B cell (primary cell): ENCODE measurements around the gene HS3ST2. TPM values are rescaled to one million over a fixed set of nuclear protein-coding genes. Genes with fewer than 3 reads are reported as not detected.

ENCODE experiments used
- ATAC-seq: fragments of 200-7000 bp; cut with Tn5 transposase; one replicate; pipeline ENCODE4 v1.10.0; 2021; ENCODE audit warnings: low read depth, mild to moderate bottlenecking, moderate number of reproducible peaks, moderate library complexity
- CTCF ChIA-PET: fragments of 350-600 bp; sonication (Branson Sonifier 250); formaldehyde crosslinking; loops from one replicate; lab custom pipeline; 2021; ENCODE audit warnings: antibody characterized with exemption, inconsistent platforms; lab: Charles Lee
- POLR2A ChIA-PET: fragments of 350-600 bp; sonication (Branson Sonifier 250); formaldehyde crosslinking; loops from one replicate; lab custom pipeline; 2021; ENCODE audit warnings: antibody characterized with exemption; lab: Charles Lee
- DNase-seq: peaks from one replicate; pipeline ENCODE4 v3.0.0; 2013
- H2AFZ ChIP-seq: 2 replicates; pipeline ENCODE4 v1.6.1; 2012; ENCODE audit warnings: mild to moderate bottlenecking, low read depth, low read length; ENCODE audit not compliant: insufficient read depth, poor library complexity, severe bottlenecking
- H3K27ac ChIP-seq, 2 donors: 1 replicate in 1 of 2; 2 replicates in 1 of 2; pipeline ENCODE4 v1.5.1; 2012 to 2013; ENCODE audit warnings: low read length in 2 of 2, mild to moderate bottlenecking in 2 of 2, moderate library complexity in 1 of 2
- H3K27me3 ChIP-seq, 4 experiments: fragments of 200-600 bp in 1 of 4; sonication (generic) in 1 of 4; replicated peaks in 1 of 4; 1 replicate in 2 of 4; 2 replicates in 2 of 4; pipeline versions ENCODE4 v1.6.1 to v1.7.0; 2013 to 2016; ENCODE audit warnings: low read length in 3 of 4, mild to moderate bottlenecking in 2 of 4, mixed read lengths in 1 of 4, moderate library complexity in 1 of 4; ENCODE audit not compliant: insufficient read depth in 4 of 4, control insufficient read depth in 3 of 4; ENCODE audit errors: control extremely low read depth in 1 of 4
- H3K36me3 ChIP-seq, 2 experiments: replicated peaks in 1 of 2; 1 replicate in 1 of 2; 2 replicates in 1 of 2; pipeline versions ENCODE4 v1.6.1 to v1.7.1; 2013; ENCODE audit warnings: low read length in 1 of 2; ENCODE audit not compliant: insufficient read depth in 2 of 2, control insufficient read depth in 1 of 2; ENCODE audit errors: control extremely low read depth in 1 of 2, extremely low read depth in 1 of 2
- H3K4me1 ChIP-seq, 2 donors: fragments of 200-600 bp in 1 of 2; sonication (generic) in 1 of 2; 1 replicate in 1 of 2; 2 replicates in 1 of 2; pipeline versions ENCODE4 v1.5.1 to v1.6.1; 2013 to 2017; ENCODE audit warnings: low read length in 2 of 2; ENCODE audit not compliant: control insufficient read depth in 2 of 2, insufficient read depth in 2 of 2
- H3K4me2 ChIP-seq: replicated peaks from 2 replicates; pipeline ENCODE3; 2012; ENCODE audit warnings: mild to moderate bottlenecking, low read depth, low read length; ENCODE audit not compliant: poor library complexity, severe bottlenecking
- H3K4me3 ChIP-seq, 5 experiments: fragments of 200-600 bp in 1 of 5; sonication (generic) in 1 of 5; 1 replicate in 3 of 5; 2 replicates in 2 of 5; pipeline versions ENCODE4 v1.5.1 to v1.7.0; 2011 to 2016; ENCODE audit warnings: low read length in 4 of 5, mild to moderate bottlenecking in 4 of 5, low read depth in 2 of 5, control low read depth in 1 of 5, moderate library complexity in 1 of 5; ENCODE audit not compliant: insufficient read depth in 1 of 5; ENCODE audit errors: control extremely low read depth in 1 of 5, extremely low read depth in 1 of 5
- H3K79me2 ChIP-seq: fragments of 200-600 bp; sonication (generic); one replicate; pipeline ENCODE4 v1.6.0; 2016; ENCODE audit warnings: low read length; ENCODE audit not compliant: control insufficient read depth, insufficient read depth
- H3K9ac ChIP-seq: fragments of 200-600 bp; sonication (generic); 2 replicates; pipeline ENCODE4 v1.6.1; 2017; ENCODE audit warnings: mild to moderate bottlenecking, low read length, moderate library complexity
- H3K9me3 ChIP-seq, 3 donors: one replicate each; pipeline versions ENCODE4 v1.6.1 to v1.7.1; 2013; ENCODE audit warnings: low read length in 2 of 3; ENCODE audit not compliant: control insufficient read depth in 2 of 3, insufficient read depth in 1 of 3; ENCODE audit errors: control extremely low read depth in 1 of 3
- H4K20me1 ChIP-seq: 2 replicates; pipeline ENCODE4 v1.6.0; 2012; ENCODE audit warnings: mild to moderate bottlenecking, low read length; ENCODE audit not compliant: insufficient read depth, control insufficient read depth, poor library complexity, severe bottlenecking
- H3K27ac Mint-ChIP-seq: one replicate; pipeline ENCODE4 v1.8.0; 2021; ENCODE audit warnings: mixed read lengths
- H3K27me3 Mint-ChIP-seq: one replicate; pipeline ENCODE4 v1.8.0; 2021; ENCODE audit warnings: mixed read lengths
- H3K4me1 Mint-ChIP-seq: one replicate; pipeline ENCODE4 v1.8.0; 2021; ENCODE audit warnings: mixed read lengths
- H3K4me3 Mint-ChIP-seq: one replicate; pipeline ENCODE4 v1.8.0; 2021; ENCODE audit warnings: mixed read lengths
- H3K9me3 Mint-ChIP-seq: one replicate; pipeline ENCODE4 v1.8.0; 2022; ENCODE audit warnings: mixed read lengths; ENCODE audit not compliant: insufficient read depth
- CTCF ChIP-seq: fragments of 200-600 bp; IDR thresholded peaks from one replicate; pipeline ENCODE4 v1.8.0; 2022; ENCODE audit warnings: antibody characterized with exemption, mild to moderate bottlenecking
- EZH2 ChIP-seq: IDR thresholded peaks from 2 replicates; pipeline ENCODE4 v1.6.1; 2012; ENCODE audit warnings: borderline replicate concordance, low read depth, mild to moderate bottlenecking, moderate library complexity, low read length; ENCODE audit not compliant: insufficient read depth, poor library complexity, severe bottlenecking
- whole genome bisulfite sequencing: methylation state at CpG from one replicate; pipeline ENCODE4 v1.1.5; 2013; ENCODE audit warnings: missing lambda C conversion rate; ENCODE audit not compliant: insufficient coverage; 5-methylcytosine and 5-hydroxymethylcytosine counted together
- intact Hi-C: fragments of 100-400 bp; cut with micrococcal nuclease; formaldehyde crosslinking; loops from one replicate; pipeline ENCODE4 v1.10.0; 2022
- polyA plus RNA-seq: library from polyadenylated mRNA; depleted of rRNA; stranded (reverse); fragments of >200 nt; gene quantifications from 2 replicates; pipeline ENCODE4 v1.2.3, GENCODE V29; 2012
- total RNA-seq, 2 donors: library from RNA; stranded (reverse); fragments of 120-200 nt in 1 of 2; gene quantifications; 1 replicate in 1 of 2; 2 replicates in 1 of 2; pipeline versions ENCODE4 v1.2.3 to v1.2.4, GENCODE V29; 2013 to 2022

The HS3ST2 gene
- total and polyA plus RNA-seq, 2 donors (not counting 1 experiment from before 2014, with no cell fraction given), result not detected

GRCh38 chr16:22765479-22765878 is 48.5 kb upstream of the HS3ST2 start:
- Mint-ChIP-seq H3K9me3 (no peaks in the 10 kb centered on the region), H3K4me3 (no peak overlapping the region), H3K27ac (no peak overlapping the region), H3K27me3 (peaks cover 19% of the 10 kb centered on the region), H3K4me1 (no peaks in the 10 kb centered on the region)
- ChIA-PET CTCF (no interaction called here), POLR2A (no interaction called here)
- intact Hi-C loops, result no loop called here
- H3K27me3 ChIP-seq, result peaks cover 0 to 15% (median 3%) of the 10 kb centered on the region in 4 experiments
- no peaks in the 10 kb centered on the region for H3K4me1 ChIP-seq
- no peak for TF ChIP-seq EZH2
- TF ChIP-seq CTCF, result no peak
- H3K27ac ChIP-seq, result no peak overlapping the region
- H3K4me3 ChIP-seq, result no peak overlapping the region
- no peak overlapping the region for H3K9ac ChIP-seq
- no peaks in the 10 kb centered on the region for H4K20me1 ChIP-seq
- H3K4me2 ChIP-seq, result no peak overlapping the region
- H2AFZ ChIP-seq, result no peak overlapping the region
- H3K9me3 ChIP-seq, result no peaks in the 10 kb centered on the region
- no peaks in the 10 kb centered on the region for H3K36me3 ChIP-seq
- ATAC-seq (no peak), DNase-seq (no peak)
- no peaks in the 10 kb centered on the region for H3K79me2 ChIP-seq

- no peaks in the 10 kb centered on the region for H3K4me1 Mint-ChIP-seq
- Histone ChIP-seq H3K79me2 (no peaks in the 10 kb centered on the region), H3K4me1 (no peaks in the 10 kb centered on the region), H3K36me3 (no peaks in the 10 kb centered on the region), H3K27me3 (peaks cover 0 to 15% (median 7%) of the 10 kb centered on the region in 4 experiments), H4K20me1 (no peaks in the 10 kb centered on the region), H3K4me3 (no peak overlapping the region), H3K9ac (no peak overlapping the region), H3K9me3 (peaks cover 0 to 1% (median 0%) of the 10 kb centered on the region in 3 donors), H2AFZ (no peak overlapping the region), H3K4me2 (no peak overlapping the region), H3K27ac (no peak overlapping the region)
- ATAC-seq (no peak), DNase-seq (no peak)
- peaks cover 50% of the 10 kb centered on the region for H3K27me3 Mint-ChIP-seq
- no peak overlapping the region for H3K4me3 Mint-ChIP-seq
- intact Hi-C loops, result no loop called here
- no peak overlapping the region for H3K27ac Mint-ChIP-seq
- no CpG with 5 or more reads among the region's 2 CpGs for WGBS
- TF ChIP-seq CTCF (no peak), EZH2 (no peak)
- ChIA-PET CTCF (no interaction called here), POLR2A (no interaction called here)
- no peaks in the 10 kb centered on the region for H3K9me3 Mint-ChIP-seq
These were observed 43.1 kb upstream of the HS3ST2 start for GRCh38 chr16:22770866-22771265.
